Dendritic cell treated with granulocyte-macrophage colony-stimulating factor and Interleukin-4, amounts not matched to agents 40 ng/mL and 50 ng/mL, for 4 days (primary cell): ENCODE results near the gene BRINP3.
"Not testable (repeated sequence)": the region's sequence is repeated elsewhere in the genome, so short reads cannot be mapped to it uniquely, and the experiment has no call there.

Experiments
- H3K27ac Mint-ChIP-seq: one replicate; pipeline ENCODE4 v1.8.0; 2022; ENCODE audit warnings: mild to moderate bottlenecking, mixed read lengths
- H3K27me3 Mint-ChIP-seq: one replicate; pipeline ENCODE4 v1.8.0; 2022; ENCODE audit warnings: mild to moderate bottlenecking, mixed read lengths
- H3K36me3 Mint-ChIP-seq: one replicate; pipeline ENCODE4 v1.8.0; 2022; ENCODE audit warnings: low read depth, mixed read lengths
- H3K4me1 Mint-ChIP-seq: one replicate; pipeline ENCODE4 v1.8.0; 2022; ENCODE audit warnings: low read depth, mixed read lengths
- H3K4me3 Mint-ChIP-seq: one replicate; pipeline ENCODE4 v1.8.0; 2022; ENCODE audit warnings: mild to moderate bottlenecking, moderate library complexity, mixed read lengths
- H3K9me3 Mint-ChIP-seq: one replicate; pipeline ENCODE4 v1.8.0; 2022; ENCODE audit warnings: mixed read lengths
- intact Hi-C: fragments of 100-400 bp; cut with micrococcal nuclease; formaldehyde crosslinking; loops from one replicate; pipeline ENCODE4 v1.15.0; 2022

BRINP3 gene

GRCh38 chr1:190477762-190478148 is at the start of gene BRINP3:
Gene BRINP3, minus strand, starts transcription at chr1:190477864.
- intact Hi-C loops: no loop called here
- H3K4me3 Mint-ChIP-seq: peak within 1 kb of the TSS; percentile 7
- H3K4me1 Mint-ChIP-seq: peaks cover 6% of the 10 kb centered on the region
- H3K27me3 Mint-ChIP-seq: peaks cover 52% of the 10 kb centered on the region
- no peaks in the 10 kb centered on the region for H3K36me3 Mint-ChIP-seq
- H3K27ac Mint-ChIP-seq: no peak within 1 kb of the TSS
- no peaks in the 10 kb centered on the region for H3K9me3 Mint-ChIP-seq

DNA sequence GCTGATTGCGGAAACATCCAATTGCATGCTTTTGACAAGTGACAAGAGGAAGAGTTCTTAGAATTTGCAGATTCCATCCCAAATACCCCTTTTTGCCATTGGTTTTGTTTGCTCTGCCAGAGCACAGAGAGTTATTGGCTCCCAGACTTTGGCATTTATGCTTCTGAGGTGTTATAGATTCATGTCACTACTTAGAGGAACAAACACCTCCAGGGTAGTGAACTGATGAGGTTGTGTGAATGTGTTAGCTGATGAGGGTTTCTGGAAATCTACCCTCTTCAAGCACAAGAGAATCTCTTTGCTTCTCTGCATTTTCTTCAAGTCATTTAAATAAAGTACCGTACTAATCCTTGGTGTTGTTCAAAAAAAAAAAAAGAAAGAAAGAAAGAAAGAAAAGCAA is 33.9 kb upstream of the BRINP3 start:
- Mint-ChIP-seq H3K9me3 (peaks cover 8% of the 10 kb centered on the region), H3K27me3 (no peaks in the 10 kb centered on the region), H3K4me1 (no peaks in the 10 kb centered on the region), H3K4me3 (no peak overlapping the region), H3K36me3 (no peaks in the 10 kb centered on the region), H3K27ac (no peak overlapping the region)
- intact Hi-C loops: no loop called here

DNA sequence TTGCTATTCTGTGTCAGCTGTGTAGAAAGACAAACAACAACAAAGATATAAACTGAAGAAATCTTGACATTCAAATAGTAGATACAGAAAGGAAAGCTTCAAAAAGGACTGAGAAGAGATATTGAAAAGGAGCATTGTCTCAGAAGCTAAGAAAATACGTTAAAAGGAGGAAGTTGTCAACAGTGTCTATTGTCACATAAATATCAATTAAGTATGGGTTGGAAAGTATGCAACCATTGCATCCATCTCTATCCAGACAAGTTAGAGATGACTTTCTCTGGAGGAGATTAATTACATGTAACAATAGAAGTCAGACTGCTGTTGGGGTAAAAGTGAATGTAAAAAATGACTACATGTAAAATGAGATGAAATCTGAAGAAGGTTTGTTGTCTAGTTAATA is 29.7 kb upstream of the BRINP3 start:
- Mint-ChIP-seq H3K27me3 (no peaks in the 10 kb centered on the region), H3K36me3 (no peaks in the 10 kb centered on the region), H3K9me3 (peaks cover 23% of the 10 kb centered on the region), H3K4me1 (no peaks in the 10 kb centered on the region), H3K27ac (no peak overlapping the region), H3K4me3 (no peak overlapping the region)
- intact Hi-C loops: no loop called here

GRCh38 chr1:190504539-190504938 is 26.9 kb upstream of the BRINP3 start:
- intact Hi-C loops, H3K27ac Mint-ChIP-seq, H3K36me3 Mint-ChIP-seq, H3K4me1 Mint-ChIP-seq, H3K27me3 Mint-ChIP-seq, H3K4me3 Mint-ChIP-seq: not testable (repeated sequence)
- peaks cover 23% of the 10 kb centered on the region for H3K9me3 Mint-ChIP-seq

DNA sequence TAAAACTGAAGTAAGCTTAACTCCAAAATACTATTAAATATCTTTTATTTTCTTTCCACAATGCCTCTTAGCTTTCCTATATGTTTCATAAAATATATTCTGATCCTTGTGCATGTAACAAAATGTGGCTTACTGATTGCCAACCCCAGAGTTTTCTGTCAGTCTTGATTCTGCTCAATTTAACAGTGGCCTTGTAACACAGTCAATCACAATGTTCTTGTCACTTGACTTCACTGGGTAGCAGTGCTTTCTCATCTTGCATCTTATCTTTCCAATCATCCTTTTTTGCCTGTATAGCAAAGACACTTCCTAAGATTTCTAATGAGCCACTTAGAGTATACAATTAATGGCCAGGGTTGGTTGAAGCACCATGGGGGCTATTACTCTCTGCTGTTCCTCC is 19.9 kb upstream of the BRINP3 start:
- Mint-ChIP-seq H3K27me3 (no peaks in the 10 kb centered on the region), H3K4me3 (no peak overlapping the region), H3K9me3 (no peaks in the 10 kb centered on the region), H3K27ac (no peak overlapping the region), H3K4me1 (no peaks in the 10 kb centered on the region), H3K36me3 (no peaks in the 10 kb centered on the region)
- intact Hi-C loops: no loop called here

- Mint-ChIP-seq H3K4me3 (no peak overlapping the region), H3K27ac (no peak overlapping the region), H3K36me3 (no peaks in the 10 kb centered on the region), H3K27me3 (no peaks in the 10 kb centered on the region), H3K4me1 (no peaks in the 10 kb centered on the region), H3K9me3 (no peaks in the 10 kb centered on the region)
- intact Hi-C loops: no loop called here
These were observed 16.8 kb upstream of the BRINP3 start for GRCh38 chr1:190494451-190494850.

GRCh38 chr1:190491404-190491803 is 13.7 kb upstream of the BRINP3 start:
- Mint-ChIP-seq H3K27me3 (no peaks in the 10 kb centered on the region), H3K27ac (no peak overlapping the region), H3K4me3 (no peak overlapping the region), H3K4me1 (no peaks in the 10 kb centered on the region), H3K36me3 (no peaks in the 10 kb centered on the region), H3K9me3 (no peaks in the 10 kb centered on the region)
- intact Hi-C loops: no loop called here

DNA sequence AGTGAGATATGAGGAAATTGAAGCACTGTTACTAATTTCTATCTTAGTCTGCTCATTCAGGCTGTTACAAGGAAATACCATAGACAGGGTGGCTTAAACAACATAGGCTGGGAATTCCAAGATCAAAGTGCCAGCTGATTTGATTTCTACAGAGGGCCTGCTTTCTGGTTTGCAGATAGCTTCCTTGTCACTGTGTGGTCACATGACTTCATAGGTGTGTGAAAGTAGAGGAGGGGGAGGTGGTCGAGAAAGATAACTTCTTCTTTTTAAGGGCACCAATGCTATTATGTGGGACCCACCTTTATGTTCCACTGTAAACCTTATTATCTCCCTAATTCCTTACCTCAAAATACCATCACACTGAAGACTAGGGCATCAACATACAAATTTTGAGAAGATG is 6.4 kb upstream of the BRINP3 start:
- Mint-ChIP-seq H3K36me3 (no peaks in the 10 kb centered on the region), H3K4me3 (no peak overlapping the region), H3K9me3 (no peaks in the 10 kb centered on the region), H3K27ac (no peak overlapping the region), H3K27me3 (peaks cover 2% of the 10 kb centered on the region), H3K4me1 (no peaks in the 10 kb centered on the region)
- intact Hi-C loops: no loop called here

DNA sequence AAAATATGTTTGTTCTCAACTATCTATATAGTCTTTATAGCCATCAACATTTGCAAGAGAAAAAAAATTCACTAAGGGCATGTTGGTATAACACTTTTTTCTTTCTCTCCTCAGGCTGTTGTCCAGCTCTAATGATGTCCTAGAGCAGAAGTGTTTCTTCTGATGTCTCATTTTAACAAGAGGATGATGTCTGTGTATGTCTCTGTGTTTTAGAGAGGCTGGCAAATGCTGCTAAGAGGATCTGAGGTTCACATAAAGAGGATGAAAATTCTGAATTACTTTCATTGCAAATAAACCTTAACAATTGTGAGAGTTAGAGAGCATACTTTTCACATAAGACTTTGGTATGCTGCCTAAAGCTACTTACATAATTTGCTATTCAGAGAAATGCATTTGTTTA is 2.6 kb upstream of the BRINP3 start:
- no peaks in the 10 kb centered on the region for H3K9me3 Mint-ChIP-seq
- peaks cover 39% of the 10 kb centered on the region for H3K27me3 Mint-ChIP-seq
- intact Hi-C loops: no loop called here
- H3K4me1 Mint-ChIP-seq: peaks cover 6% of the 10 kb centered on the region
- no peaks in the 10 kb centered on the region for H3K36me3 Mint-ChIP-seq
- H3K27ac Mint-ChIP-seq: no peak overlapping the region
- H3K4me3 Mint-ChIP-seq: no peak overlapping the region

DNA sequence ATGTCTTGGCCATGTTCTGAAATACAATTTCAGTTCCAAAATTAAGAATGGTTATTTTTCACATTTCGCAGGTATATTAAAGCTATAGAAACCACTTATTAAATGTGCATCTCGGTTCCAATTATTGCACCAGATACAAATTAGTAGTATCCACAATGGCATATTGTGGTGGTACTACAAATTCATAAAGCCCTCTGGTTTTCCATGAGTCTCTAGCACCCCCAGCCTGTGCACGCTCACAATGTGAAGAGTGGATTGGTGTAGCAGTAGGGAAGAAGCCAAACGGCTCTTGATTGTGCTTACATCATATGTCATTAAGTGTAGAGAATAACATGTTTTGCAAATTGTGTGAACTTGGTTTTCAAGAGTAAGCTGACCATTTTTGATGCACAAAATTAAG is 1.9 kb upstream of the BRINP3 start:
- peaks cover 45% of the 10 kb centered on the region for H3K27me3 Mint-ChIP-seq
- intact Hi-C loops: no loop called here
- H3K4me1 Mint-ChIP-seq: peaks cover 6% of the 10 kb centered on the region
- H3K36me3 Mint-ChIP-seq: no peaks in the 10 kb centered on the region
- no peaks in the 10 kb centered on the region for H3K9me3 Mint-ChIP-seq
- no peak overlapping the region for H3K27ac Mint-ChIP-seq
- no peak overlapping the region for H3K4me3 Mint-ChIP-seq

GRCh38 chr1:190479050-190479397 is 1.4 kb upstream of the BRINP3 start:
- H3K9me3 Mint-ChIP-seq: no peaks in the 10 kb centered on the region
- no peaks in the 10 kb centered on the region for H3K36me3 Mint-ChIP-seq
- peaks cover 6% of the 10 kb centered on the region for H3K4me1 Mint-ChIP-seq
- H3K27ac Mint-ChIP-seq: no peak overlapping the region
- peaks cover 50% of the 10 kb centered on the region for H3K27me3 Mint-ChIP-seq
- intact Hi-C loops: no loop called here
- H3K4me3 Mint-ChIP-seq: no peak overlapping the region

- H3K4me3 Mint-ChIP-seq: peak overlapping the region; percentile 7
- H3K4me1 Mint-ChIP-seq: peaks cover 6% of the 10 kb centered on the region
- H3K27me3 Mint-ChIP-seq: peaks cover 52% of the 10 kb centered on the region
- H3K27ac Mint-ChIP-seq: no peak overlapping the region
- H3K9me3 Mint-ChIP-seq: no peaks in the 10 kb centered on the region
- intact Hi-C loops: no loop called here
- H3K36me3 Mint-ChIP-seq: no peaks in the 10 kb centered on the region
These were observed 735 bp upstream of the BRINP3 start for GRCh38 chr1:190478149-190479049.

- Mint-ChIP-seq H3K9me3 (no peaks in the 10 kb centered on the region), H3K36me3 (no peaks in the 10 kb centered on the region), H3K4me1 (peaks cover 6% of the 10 kb centered on the region), H3K27ac (no peak overlapping the region), H3K4me3 (no peak overlapping the region), H3K27me3 (peaks cover 52% of the 10 kb centered on the region)
- intact Hi-C loops: no loop called here
These were observed 858 bp downstream of the BRINP3 start for GRCh38 chr1:190476806-190477205.

DNA sequence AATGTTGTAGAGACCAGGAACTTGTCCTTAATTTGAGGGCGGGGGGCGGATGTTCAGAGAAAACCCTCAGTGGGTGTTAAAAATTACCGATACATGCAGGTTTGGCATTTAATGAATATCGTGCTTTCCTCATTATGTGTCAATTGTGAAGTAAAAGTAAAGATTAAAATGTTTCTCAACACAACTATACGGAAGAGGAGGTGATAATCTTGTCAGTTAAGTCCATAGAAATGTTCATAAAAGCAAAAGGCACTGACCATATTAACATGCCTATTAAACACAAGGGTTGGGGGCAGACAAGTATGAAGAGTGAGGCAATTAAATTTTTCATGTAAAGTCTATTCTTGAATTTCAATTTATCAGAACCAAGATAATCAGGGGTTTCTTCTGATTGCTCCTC is 1.3 kb downstream of the BRINP3 start:
- peaks cover 6% of the 10 kb centered on the region for H3K4me1 Mint-ChIP-seq
- H3K4me3 Mint-ChIP-seq: no peak overlapping the region
- H3K27ac Mint-ChIP-seq: no peak overlapping the region
- intact Hi-C loops: no loop called here
- H3K36me3 Mint-ChIP-seq: no peaks in the 10 kb centered on the region
- H3K27me3 Mint-ChIP-seq: peaks cover 52% of the 10 kb centered on the region
- no peaks in the 10 kb centered on the region for H3K9me3 Mint-ChIP-seq
